ENCODE data around the gene VPS13C.

DNA sequence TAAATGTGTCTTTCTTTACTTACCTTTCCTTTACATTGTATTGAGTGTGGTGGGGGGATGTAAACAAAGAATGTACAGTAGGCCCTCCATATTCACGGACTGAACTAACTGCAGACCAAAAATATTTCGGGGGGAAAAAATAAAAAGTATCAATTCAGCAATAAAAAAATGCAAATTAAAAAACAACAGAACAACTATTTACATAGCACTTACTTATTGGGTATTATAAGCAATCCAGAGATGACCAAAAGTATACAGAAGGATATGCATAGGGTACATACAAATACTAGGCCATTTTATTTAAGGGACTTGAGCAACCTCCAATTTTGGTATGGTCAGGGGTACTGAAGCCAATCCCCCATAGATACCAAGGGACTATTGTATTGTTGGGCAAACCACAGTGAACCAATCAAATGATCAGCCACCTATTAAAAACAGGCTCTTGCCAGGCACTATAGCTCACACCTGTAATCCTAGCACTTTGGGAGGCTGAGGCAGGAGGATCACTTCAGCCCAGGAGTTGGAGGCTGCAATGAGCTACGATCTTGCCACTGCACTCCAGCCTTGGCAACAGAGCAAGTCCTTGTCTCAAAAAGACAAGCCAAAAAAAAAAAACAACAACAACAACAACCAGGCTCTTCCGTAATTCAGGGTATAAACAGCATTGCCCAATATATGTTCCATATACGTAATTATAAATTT lies 1.8 kb downstream of the VPS13C start:
- TF ChIP-seq, protein P1, sequence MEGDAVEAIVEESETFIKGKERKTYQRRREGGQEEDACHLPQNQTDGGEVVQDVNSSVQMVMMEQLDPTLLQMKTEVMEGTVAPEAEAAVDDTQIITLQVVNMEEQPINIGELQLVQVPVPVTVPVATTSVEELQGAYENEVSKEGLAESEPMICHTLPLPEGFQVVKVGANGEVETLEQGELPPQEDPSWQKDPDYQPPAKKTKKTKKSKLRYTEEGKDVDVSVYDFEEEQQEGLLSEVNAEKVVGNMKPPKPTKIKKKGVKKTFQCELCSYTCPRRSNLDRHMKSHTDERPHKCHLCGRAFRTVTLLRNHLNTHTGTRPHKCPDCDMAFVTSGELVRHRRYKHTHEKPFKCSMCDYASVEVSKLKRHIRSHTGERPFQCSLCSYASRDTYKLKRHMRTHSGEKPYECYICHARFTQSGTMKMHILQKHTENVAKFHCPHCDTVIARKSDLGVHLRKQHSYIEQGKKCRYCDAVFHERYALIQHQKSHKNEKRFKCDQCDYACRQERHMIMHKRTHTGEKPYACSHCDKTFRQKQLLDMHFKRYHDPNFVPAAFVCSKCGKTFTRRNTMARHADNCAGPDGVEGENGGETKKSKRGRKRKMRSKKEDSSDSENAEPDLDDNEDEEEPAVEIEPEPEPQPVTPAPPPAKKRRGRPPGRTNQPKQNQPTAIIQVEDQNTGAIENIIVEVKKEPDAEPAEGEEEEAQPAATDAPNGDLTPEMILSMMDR (IDR thresholded peaks at IDR 0.05): no peak
- TF ChIP-seq, protein P2, sequence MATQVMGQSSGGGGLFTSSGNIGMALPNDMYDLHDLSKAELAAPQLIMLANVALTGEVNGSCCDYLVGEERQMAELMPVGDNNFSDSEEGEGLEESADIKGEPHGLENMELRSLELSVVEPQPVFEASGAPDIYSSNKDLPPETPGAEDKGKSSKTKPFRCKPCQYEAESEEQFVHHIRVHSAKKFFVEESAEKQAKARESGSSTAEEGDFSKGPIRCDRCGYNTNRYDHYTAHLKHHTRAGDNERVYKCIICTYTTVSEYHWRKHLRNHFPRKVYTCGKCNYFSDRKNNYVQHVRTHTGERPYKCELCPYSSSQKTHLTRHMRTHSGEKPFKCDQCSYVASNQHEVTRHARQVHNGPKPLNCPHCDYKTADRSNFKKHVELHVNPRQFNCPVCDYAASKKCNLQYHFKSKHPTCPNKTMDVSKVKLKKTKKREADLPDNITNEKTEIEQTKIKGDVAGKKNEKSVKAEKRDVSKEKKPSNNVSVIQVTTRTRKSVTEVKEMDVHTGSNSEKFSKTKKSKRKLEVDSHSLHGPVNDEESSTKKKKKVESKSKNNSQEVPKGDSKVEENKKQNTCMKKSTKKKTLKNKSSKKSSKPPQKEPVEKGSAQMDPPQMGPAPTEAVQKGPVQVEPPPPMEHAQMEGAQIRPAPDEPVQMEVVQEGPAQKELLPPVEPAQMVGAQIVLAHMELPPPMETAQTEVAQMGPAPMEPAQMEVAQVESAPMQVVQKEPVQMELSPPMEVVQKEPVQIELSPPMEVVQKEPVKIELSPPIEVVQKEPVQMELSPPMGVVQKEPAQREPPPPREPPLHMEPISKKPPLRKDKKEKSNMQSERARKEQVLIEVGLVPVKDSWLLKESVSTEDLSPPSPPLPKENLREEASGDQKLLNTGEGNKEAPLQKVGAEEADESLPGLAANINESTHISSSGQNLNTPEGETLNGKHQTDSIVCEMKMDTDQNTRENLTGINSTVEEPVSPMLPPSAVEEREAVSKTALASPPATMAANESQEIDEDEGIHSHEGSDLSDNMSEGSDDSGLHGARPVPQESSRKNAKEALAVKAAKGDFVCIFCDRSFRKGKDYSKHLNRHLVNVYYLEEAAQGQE (IDR thresholded peaks at IDR 0.05; ENCODE audit: insufficient read depth in 1 of 2, low read depth in 2 of 2, low read length in 1 of 2): no peak
